HG03039 (cell line): ENCODE measurements around the gene CACTIN.
"Not testable (repeated sequence)": the region's sequence is repeated elsewhere in the genome, so short reads cannot be mapped to it uniquely, and the experiment has no call there.

Experiments used
- ATAC-seq: cut with Tn5 transposase; IDR thresholded peaks from one replicate; pipeline ENCODE4 v1.9.1; 2021; ENCODE audit warnings: mild to moderate bottlenecking, moderate library complexity; ENCODE audit not compliant: unreplicated experiment

CACTIN gene

GRCh38 chr19:3648037-3648905 lies 21.7 kb upstream of the CACTIN start:
- ATAC-seq, result no peak

- ATAC-seq, result not testable (repeated sequence)
These were observed 20.5 kb upstream of the CACTIN start for GRCh38 chr19:3647102-3647501.

- no peak for ATAC-seq
These were observed 19.9 kb upstream of the CACTIN start for GRCh38 chr19:3646336-3647092.

GRCh38 chr19:3645726-3646125 lies 19.1 kb upstream of the CACTIN start:
- ATAC-seq, result no peak

- no peak for ATAC-seq
These were observed 18.4 kb upstream of the CACTIN start for GRCh38 chr19:3645067-3645396.

- ATAC-seq, result no peak
These were observed 17.9 kb upstream of the CACTIN start for GRCh38 chr19:3644351-3645066.

GRCh38 chr19:3643674-3644313 lies 17.2 kb upstream of the CACTIN start:
- no peak for ATAC-seq

- no peak for ATAC-seq
These were observed 16.5 kb upstream of the CACTIN start for GRCh38 chr19:3642987-3643673.

GRCh38 chr19:3642296-3642695 lies 15.7 kb upstream of the CACTIN start:
- ATAC-seq, result no peak

GRCh38 chr19:3641515-3642269 lies 15.1 kb upstream of the CACTIN start:
- no peak for ATAC-seq

- ATAC-seq, result no peak
These were observed 12.9 kb upstream of the CACTIN start for GRCh38 chr19:3639479-3639878.

- no peak for ATAC-seq
These were observed 11.9 kb upstream of the CACTIN start for GRCh38 chr19:3638208-3639193.

- ATAC-seq, result no peak
These were observed 11.0 kb upstream of the CACTIN start for GRCh38 chr19:3637621-3638020.

GRCh38 chr19:3636962-3637361 lies 10.4 kb upstream of the CACTIN start:
- no peak for ATAC-seq

- ATAC-seq, result no peak
These were observed 9.9 kb upstream of the CACTIN start for GRCh38 chr19:3636506-3636905.

GRCh38 chr19:3634496-3635045 lies 8.0 kb upstream of the CACTIN start:
- no peak for ATAC-seq

GRCh38 chr19:3633559-3633988 lies 7.0 kb upstream of the CACTIN start:
- no peak for ATAC-seq
